ENCODE data around the gene A2ML1. TPM values are rescaled to one million over a fixed set of nuclear protein-coding genes. Genes with fewer than 3 reads are reported as not detected.

A2ML1 gene
- total RNA-seq (under 1 TPM in 1 of 10 donors, not detected in 9; 0.20 TPM), polyA plus RNA-seq (under 1 TPM in 1 of 2 donors, not detected in 1; 0.13 TPM)
- long read RNA-seq, donor 1: 0 reads
- long read RNA-seq, donor 2, partial matches to known transcripts: 1 of 1 reads
- long read RNA-seq, donor 2, other reads (novel, unspliced or antisense): 0 of 1 reads
- long read RNA-seq, donor 3: 0 reads

DNA sequence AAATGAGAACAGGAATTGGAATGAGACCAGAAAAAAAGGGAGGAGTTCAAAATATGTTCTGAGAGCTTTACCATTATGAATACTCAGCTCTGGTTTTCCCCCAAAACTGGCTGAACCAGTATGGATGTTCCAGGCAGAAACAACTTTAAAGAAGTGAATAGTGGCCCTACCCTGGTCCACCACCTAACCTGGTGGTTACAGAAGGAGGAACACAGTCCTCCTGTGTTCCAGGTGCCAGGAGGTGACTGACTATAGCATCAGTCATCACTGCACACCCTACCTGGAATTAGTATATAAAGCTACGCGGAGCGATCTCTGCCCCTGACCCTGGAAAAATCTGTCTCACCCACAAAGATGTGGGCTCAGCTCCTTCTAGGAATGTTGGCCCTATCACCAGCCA is at the start of gene A2ML1:
Gene A2ML1, plus strand, starts transcription at position 324 of the 400 bp plus-strand sequence. Its CDS starts 31 bp downstream, at position 355.
- 98 to 100% methylated on average over 3 of the region's 3 CpGs for WGBS, 2 donors
- no peak for ATAC-seq
- H3K4me1 ChIP-seq: no peaks in the 10 kb centered on the region
- H3K36me3 ChIP-seq: no peaks in the 10 kb centered on the region
- TF ChIP-seq, protein P1, sequence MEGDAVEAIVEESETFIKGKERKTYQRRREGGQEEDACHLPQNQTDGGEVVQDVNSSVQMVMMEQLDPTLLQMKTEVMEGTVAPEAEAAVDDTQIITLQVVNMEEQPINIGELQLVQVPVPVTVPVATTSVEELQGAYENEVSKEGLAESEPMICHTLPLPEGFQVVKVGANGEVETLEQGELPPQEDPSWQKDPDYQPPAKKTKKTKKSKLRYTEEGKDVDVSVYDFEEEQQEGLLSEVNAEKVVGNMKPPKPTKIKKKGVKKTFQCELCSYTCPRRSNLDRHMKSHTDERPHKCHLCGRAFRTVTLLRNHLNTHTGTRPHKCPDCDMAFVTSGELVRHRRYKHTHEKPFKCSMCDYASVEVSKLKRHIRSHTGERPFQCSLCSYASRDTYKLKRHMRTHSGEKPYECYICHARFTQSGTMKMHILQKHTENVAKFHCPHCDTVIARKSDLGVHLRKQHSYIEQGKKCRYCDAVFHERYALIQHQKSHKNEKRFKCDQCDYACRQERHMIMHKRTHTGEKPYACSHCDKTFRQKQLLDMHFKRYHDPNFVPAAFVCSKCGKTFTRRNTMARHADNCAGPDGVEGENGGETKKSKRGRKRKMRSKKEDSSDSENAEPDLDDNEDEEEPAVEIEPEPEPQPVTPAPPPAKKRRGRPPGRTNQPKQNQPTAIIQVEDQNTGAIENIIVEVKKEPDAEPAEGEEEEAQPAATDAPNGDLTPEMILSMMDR (IDR thresholded peaks at IDR 0.05): no peak
- H3K27ac ChIP-seq: no peak within 1 kb of the TSS
- H3K27me3 ChIP-seq: no peaks in the 10 kb centered on the region
- no peak for DNase-seq
- intact Hi-C loops (cut with DNase I): loop anchor here in 5 of 10 donors (2.0 to 10.0 kb wide), 4 partner anchors 137 to 275 kb away; no protein-coding TSS in a partner anchor
- no peak within 1 kb of the TSS for H3K4me3 ChIP-seq
- H3K9me3 ChIP-seq: peaks cover 0 to 15% (median 3%) of the 10 kb centered on the region in 11 donors

DNA sequence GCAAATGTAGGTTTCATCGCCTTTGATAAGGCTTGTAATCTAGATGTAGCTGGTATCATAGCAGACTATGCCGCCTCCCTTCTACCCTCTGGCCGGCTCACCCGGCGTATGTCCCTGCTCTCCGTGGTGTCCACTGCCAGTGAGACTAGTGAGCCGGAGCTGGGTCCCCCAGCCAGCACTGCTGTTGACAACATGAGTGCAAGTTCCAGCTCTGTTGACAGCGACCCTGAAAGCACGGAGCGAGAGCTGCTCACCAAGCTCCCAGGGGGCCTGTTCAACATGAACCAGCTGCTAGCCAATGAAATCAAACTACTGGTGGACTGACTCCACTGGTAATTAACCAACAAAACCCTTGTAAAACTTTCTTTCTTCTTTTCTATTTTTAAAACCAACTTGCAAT is 49.0 kb upstream of the A2ML1 start:
- Histone ChIP-seq H3K36me3 (peaks cover 0 to 47% (median 0%) of the 10 kb centered on the region in 9 donors), H3K27ac (no peak overlapping the region), H3K4me3 (no peak overlapping the region), H3K4me1 (peaks cover 0 to 14% (median 0%) of the 10 kb centered on the region in 9 donors), H3K9me3 (no peaks in the 10 kb centered on the region), H3K27me3 (no peaks in the 10 kb centered on the region)
- WGBS, 2 donors: 51 to 61% methylated on average over 10 of the region's 10 CpGs
- intact Hi-C loops (cut with DNase I): loop anchor here in 2 of 10 donors (10.0 kb wide), 2 partner anchors 69 to 121 kb away; no protein-coding TSS in a partner anchor
- ATAC-seq (peak in 7 of 8 donors; percentile 53 to 86 (median 74)), DNase-seq (peak; percentile 50 to 57)
- TF ChIP-seq, protein P1 (IDR thresholded peaks at IDR 0.05): no peak

DNA sequence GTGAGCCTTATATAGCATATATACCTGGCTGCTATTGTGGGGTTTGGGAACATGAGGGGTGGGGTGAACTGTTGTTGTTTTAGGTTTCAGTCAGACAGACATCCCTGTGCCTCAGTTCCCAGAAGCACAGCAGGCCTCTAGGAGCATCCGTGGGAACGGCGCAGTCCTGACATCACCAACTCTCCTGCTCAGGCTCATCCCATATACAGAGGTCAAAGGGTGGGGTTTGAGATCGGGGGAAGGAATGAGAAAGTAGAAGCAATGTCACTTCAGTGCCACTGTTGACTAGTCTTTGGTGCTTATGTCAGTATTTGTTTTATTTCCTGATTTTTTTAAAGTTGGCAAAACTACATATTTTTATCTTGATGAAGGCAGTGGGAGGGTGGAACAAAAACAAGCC is 43.1 kb upstream of the A2ML1 start:
- Histone ChIP-seq H3K4me3 (no peak overlapping the region), H3K27ac (no peak overlapping the region), H3K9me3 (no peaks in the 10 kb centered on the region), H3K27me3 (no peaks in the 10 kb centered on the region), H3K36me3 (peaks cover 0 to 38% (median 4%) of the 10 kb centered on the region in 9 donors), H3K4me1 (peaks cover 0 to 32% (median 12%) of the 10 kb centered on the region in 9 donors)
- 76 to 82% methylated on average over 4 of the region's 4 CpGs for WGBS, 2 donors
- TF ChIP-seq, protein P1 (IDR thresholded peaks at IDR 0.05): no peak
- intact Hi-C loops (cut with DNase I): loop anchor here in 3 of 10 donors (5.0 to 10.0 kb wide), 3 partner anchors 74 to 263 kb away; no protein-coding TSS in a partner anchor
- ATAC-seq: peak in 4 of 8 donors; percentile 18 to 68 (median 42)
- no peak for DNase-seq

GRCh38 chr12:8779862-8780261 is 42.6 kb upstream of the A2ML1 start:
- Histone ChIP-seq H3K4me1 (peaks cover 0 to 32% (median 12%) of the 10 kb centered on the region in 9 donors), H3K27me3 (no peaks in the 10 kb centered on the region), H3K4me3 (no peak overlapping the region), H3K27ac (no peak overlapping the region), H3K36me3 (peaks cover 0 to 32% (median 4%) of the 10 kb centered on the region in 9 donors), H3K9me3 (no peaks in the 10 kb centered on the region)
- DNase-seq (no peak), ATAC-seq (no peak)
- 92 to 93% methylated on average over 2 of the region's 2 CpGs for WGBS, 2 donors
- TF ChIP-seq, protein P1 (IDR thresholded peaks at IDR 0.05): no peak
- intact Hi-C loops (cut with DNase I): loop anchor here in 6 of 10 donors (5.0 to 10.0 kb wide), 6 partner anchors 75 to 262 kb away; no protein-coding TSS in a partner anchor

All from heart right ventricle (tissue), 16 donors.